CD4-positive, alpha-beta T cell treated with Interferon gamma for 1 hour (primary cell): ENCODE results near the gene PLIN5.
"Not testable (repeated sequence)": the region's sequence is repeated elsewhere in the genome, so short reads cannot be mapped to it uniquely, and the experiment has no call there.

ENCODE experiments used
- DNase-seq: peaks from one replicate; pipeline ENCODE4 v3.0.0-alpha.2; 2020

The PLIN5 gene

GRCh38 chr19:4541806-4542145 is 6.8 kb upstream of the PLIN5 start:
- not testable (repeated sequence) for DNase-seq

- DNase-seq: peak; percentile 35
Observed at GRCh38 chr19:4541114-4541805, 6.2 kb upstream of the PLIN5 start.

- peak; percentile 58 for DNase-seq
Observed at GRCh38 chr19:4539693-4540581, 4.9 kb upstream of the PLIN5 start, which contains the start of gene LRG1. TSS of gene LRG1 (minus strand) at chr19:4540036. CDS start at chr19:4540013, 23 bp downstream.

GRCh38 chr19:4539169-4539692 is 4.2 kb upstream of the PLIN5 start:
- DNase-seq: no peak

- no peak for DNase-seq
Observed at GRCh38 chr19:4538601-4538954, 3.6 kb upstream of the PLIN5 start.

- no peak for DNase-seq
Observed at GRCh38 chr19:4537953-4538600, 3.1 kb upstream of the PLIN5 start.

- DNase-seq: no peak
Observed at GRCh38 chr19:4536798-4537197, 1.8 kb upstream of the PLIN5 start.

- no peak for DNase-seq
Observed at GRCh38 chr19:4533835-4534424, 1.1 kb downstream of the PLIN5 start.

- no peak for DNase-seq
Observed at GRCh38 chr19:4533334-4533733, 1.7 kb downstream of the PLIN5 start.

- DNase-seq: no peak
Observed at GRCh38 chr19:4531562-4532165, 3.4 kb downstream of the PLIN5 start.

GRCh38 chr19:4529924-4530522 is 5.0 kb downstream of the PLIN5 start:
- no peak for DNase-seq

- DNase-seq: no peak
Observed at GRCh38 chr19:4528843-4529242, 6.2 kb downstream of the PLIN5 start.

- DNase-seq: not testable (repeated sequence)
Observed at GRCh38 chr19:4527377-4527776, 7.6 kb downstream of the PLIN5 start.

GRCh38 chr19:4525563-4526002 is 9.4 kb downstream of the PLIN5 start:
- no peak for DNase-seq

GRCh38 chr19:4524808-4525562 is 10.0 kb downstream of the PLIN5 start:
- DNase-seq: peak; percentile 55

GRCh38 chr19:4523306-4524110 is 11.5 kb downstream of the PLIN5 start:
- no peak for DNase-seq

GRCh38 chr19:4522291-4523002 is 12.6 kb downstream of the PLIN5 start:
- DNase-seq: no peak

GRCh38 chr19:4521888-4522242 is 13.2 kb downstream of the PLIN5 start:
- no peak for DNase-seq

GRCh38 chr19:4521170-4521887 is 13.7 kb downstream of the PLIN5 start:
- no peak for DNase-seq
